ENCODE results near the gene UBL3. TPM values are rescaled to one million over a fixed set of nuclear protein-coding genes. Genes with fewer than 3 reads are reported as not detected.

UBL3 gene
- total RNA-seq, 4 donors from 2014 or later = 18.2 to 37.5 (median 25.8) TPM

GRCh38 chr13:29888306-29888705, 37.9 kb upstream of the UBL3 start:
- TF ChIP-seq CTCF (IDR thresholded peaks at IDR 0.05) (no peak), POLR2A (IDR thresholded peaks at IDR 0.05) (no peak)
- H3K4me3 ChIP-seq = no peak overlapping the region
- H3K27ac ChIP-seq = no peak overlapping the region
- no peaks in the 10 kb centered on the region for H3K9me3 ChIP-seq
- DNase-seq = no peak
- no peaks in the 10 kb centered on the region for H3K36me3 ChIP-seq
- no peaks in the 10 kb centered on the region for H3K4me1 ChIP-seq
- H3K27me3 ChIP-seq = no peaks in the 10 kb centered on the region

GRCh38 chr13:29887686-29888085, 37.3 kb upstream of the UBL3 start:
- DNase-seq = no peak
- Histone ChIP-seq H3K36me3 (no peaks in the 10 kb centered on the region), H3K27ac (no peak overlapping the region), H3K4me1 (no peaks in the 10 kb centered on the region), H3K9me3 (no peaks in the 10 kb centered on the region), H3K4me3 (no peak overlapping the region), H3K27me3 (no peaks in the 10 kb centered on the region)
- TF ChIP-seq CTCF (IDR thresholded peaks at IDR 0.05) (no peak), POLR2A (IDR thresholded peaks at IDR 0.05) (no peak)

- H3K4me3 ChIP-seq = no peak overlapping the region
- TF ChIP-seq CTCF (IDR thresholded peaks at IDR 0.05) (no peak), POLR2A (IDR thresholded peaks at IDR 0.05) (no peak)
- H3K4me1 ChIP-seq = no peaks in the 10 kb centered on the region
- no peaks in the 10 kb centered on the region for H3K9me3 ChIP-seq
- H3K27me3 ChIP-seq = no peaks in the 10 kb centered on the region
- H3K27ac ChIP-seq = no peak overlapping the region
- no peaks in the 10 kb centered on the region for H3K36me3 ChIP-seq
- DNase-seq = no peak
Measured at GRCh38 chr13:29887030-29887557, 36.7 kb upstream of the UBL3 start.

- Histone ChIP-seq H3K9me3 (no peaks in the 10 kb centered on the region), H3K27me3 (no peaks in the 10 kb centered on the region), H3K4me1 (no peaks in the 10 kb centered on the region), H3K27ac (no peak overlapping the region), H3K36me3 (no peaks in the 10 kb centered on the region), H3K4me3 (no peak overlapping the region)
- TF ChIP-seq CTCF (IDR thresholded peaks at IDR 0.05) = no peak
- TF ChIP-seq POLR2A (IDR thresholded peaks at IDR 0.05) = no peak
- DNase-seq = no peak
Measured at GRCh38 chr13:29886446-29886845, 36.0 kb upstream of the UBL3 start.

GRCh38 chr13:29885989-29886388, 35.6 kb upstream of the UBL3 start:
- Histone ChIP-seq H3K36me3 (no peaks in the 10 kb centered on the region), H3K4me1 (no peaks in the 10 kb centered on the region), H3K9me3 (no peaks in the 10 kb centered on the region), H3K4me3 (no peak overlapping the region), H3K27ac (no peak overlapping the region), H3K27me3 (no peaks in the 10 kb centered on the region)
- no peak for TF ChIP-seq CTCF (IDR thresholded peaks at IDR 0.05)
- no peak for TF ChIP-seq POLR2A (IDR thresholded peaks at IDR 0.05)
- DNase-seq = no peak

Measured in Peyer's patch (tissue), 4 donors.